Coronary artery (tissue), 2 donors: ENCODE results near the gene ADGRL3.

Source experiments
- DNase-seq: peaks from one replicate; pipeline ENCODE4 v3.0.0-alpha.2; 2017; ENCODE audit warnings: low spot score
- H3K27ac ChIP-seq, 2 donors: fragments of 200-600 bp; sonication (generic); one replicate each; pipeline ENCODE4 v1.5.1; 2016 to 2019
- H3K4me3 ChIP-seq: fragments of 200-600 bp; sonication (generic); 2 replicates; pipeline ENCODE4 v1.5.1; 2016; ENCODE audit warnings: mild to moderate bottlenecking, moderate library complexity
- TF ChIP-seq, protein P1 (sequence below): fragments of 200-600 bp; sonication (generic); IDR thresholded peaks from one replicate; pipeline ENCODE4 v1.5.1; 2019; ENCODE audit warnings: antibody characterized with exemption

Gene ADGRL3

DNA sequence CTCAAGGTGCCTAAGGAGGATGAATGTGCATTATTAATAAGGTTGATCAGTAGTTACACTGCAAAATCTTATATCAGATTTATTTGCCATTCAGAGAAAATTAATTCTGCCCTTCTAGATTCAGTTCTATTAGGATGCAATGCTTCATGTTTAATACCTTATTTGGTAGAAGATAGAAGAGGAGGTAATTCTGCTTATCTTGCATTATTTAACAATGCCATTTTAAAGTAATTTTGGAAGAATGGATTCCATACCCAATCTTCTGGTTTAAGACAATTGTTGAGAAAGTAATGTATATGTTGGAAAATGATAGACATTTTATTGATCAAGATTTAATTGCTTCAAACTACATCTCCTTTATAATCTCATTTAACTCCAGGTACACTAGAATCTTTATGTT, 360.9 kb downstream of the ADGRL3 start:
- Histone ChIP-seq H3K4me3 (no peak overlapping the region), H3K27ac (no peak overlapping the region)
- TF ChIP-seq, protein P1, sequence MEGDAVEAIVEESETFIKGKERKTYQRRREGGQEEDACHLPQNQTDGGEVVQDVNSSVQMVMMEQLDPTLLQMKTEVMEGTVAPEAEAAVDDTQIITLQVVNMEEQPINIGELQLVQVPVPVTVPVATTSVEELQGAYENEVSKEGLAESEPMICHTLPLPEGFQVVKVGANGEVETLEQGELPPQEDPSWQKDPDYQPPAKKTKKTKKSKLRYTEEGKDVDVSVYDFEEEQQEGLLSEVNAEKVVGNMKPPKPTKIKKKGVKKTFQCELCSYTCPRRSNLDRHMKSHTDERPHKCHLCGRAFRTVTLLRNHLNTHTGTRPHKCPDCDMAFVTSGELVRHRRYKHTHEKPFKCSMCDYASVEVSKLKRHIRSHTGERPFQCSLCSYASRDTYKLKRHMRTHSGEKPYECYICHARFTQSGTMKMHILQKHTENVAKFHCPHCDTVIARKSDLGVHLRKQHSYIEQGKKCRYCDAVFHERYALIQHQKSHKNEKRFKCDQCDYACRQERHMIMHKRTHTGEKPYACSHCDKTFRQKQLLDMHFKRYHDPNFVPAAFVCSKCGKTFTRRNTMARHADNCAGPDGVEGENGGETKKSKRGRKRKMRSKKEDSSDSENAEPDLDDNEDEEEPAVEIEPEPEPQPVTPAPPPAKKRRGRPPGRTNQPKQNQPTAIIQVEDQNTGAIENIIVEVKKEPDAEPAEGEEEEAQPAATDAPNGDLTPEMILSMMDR, result no peak
- DNase-seq, result no peak

DNA sequence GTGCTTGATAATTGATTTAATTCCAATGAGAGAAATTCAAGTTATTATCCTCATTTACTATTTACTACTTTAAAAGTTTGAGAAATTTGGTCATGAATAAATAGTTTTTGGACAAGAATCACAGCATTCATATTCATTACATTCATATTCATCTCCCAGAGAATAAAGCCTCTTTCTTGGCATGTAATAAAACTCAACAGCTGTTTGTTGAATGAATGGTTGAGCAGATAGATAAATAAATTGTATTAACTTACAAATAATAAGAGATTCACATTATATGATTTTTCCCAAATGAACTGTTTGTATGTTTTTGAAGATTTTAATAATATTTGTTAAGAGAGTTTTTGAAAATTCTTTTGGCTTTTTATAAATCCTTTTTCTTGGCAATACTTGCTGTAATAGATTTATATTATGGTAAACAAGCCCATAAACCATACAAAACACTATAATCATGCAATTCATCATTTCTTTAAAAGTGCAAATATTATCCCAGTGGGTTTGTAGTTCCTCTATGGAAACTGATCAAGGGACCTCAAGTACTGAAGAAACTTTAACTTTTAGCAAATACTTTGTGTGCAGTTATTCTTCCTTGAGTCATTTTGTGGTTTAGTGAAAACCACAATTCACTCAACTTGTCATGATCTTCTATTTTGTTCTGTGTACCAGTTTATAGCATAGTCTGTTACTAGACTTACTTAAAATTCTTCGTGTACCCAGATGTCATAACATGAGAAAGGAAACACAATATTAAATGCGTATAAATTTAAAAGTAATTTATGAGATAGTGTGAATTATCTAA, 371.8 kb downstream of the ADGRL3 start:
- Histone ChIP-seq H3K27ac (no peak overlapping the region), H3K4me3 (no peak overlapping the region)
- no peak for DNase-seq
- TF ChIP-seq, protein P1, result no peak

DNA sequence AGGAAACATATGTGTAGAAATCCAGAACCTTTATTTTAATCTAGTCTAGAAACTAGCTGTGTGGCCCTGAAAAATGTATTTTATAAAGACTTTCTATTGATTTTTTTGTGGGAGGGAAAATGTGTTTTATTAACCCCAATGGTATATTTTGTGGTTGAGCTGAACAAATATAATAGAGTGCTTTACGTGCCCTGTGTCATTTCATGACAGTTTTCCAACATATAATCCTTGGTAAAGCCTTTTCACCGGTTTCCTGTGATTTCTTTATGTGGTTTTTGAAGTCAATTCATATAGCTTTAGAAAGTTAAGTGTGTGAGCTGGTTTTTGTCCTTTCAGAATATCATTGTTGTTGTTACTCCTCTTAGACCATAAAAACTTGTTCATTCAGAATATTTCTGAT, 375.7 kb downstream of the ADGRL3 start:
- TF ChIP-seq, protein P1, result no peak
- Histone ChIP-seq H3K4me3 (no peak overlapping the region), H3K27ac (no peak overlapping the region)
- DNase-seq, result no peak

DNA sequence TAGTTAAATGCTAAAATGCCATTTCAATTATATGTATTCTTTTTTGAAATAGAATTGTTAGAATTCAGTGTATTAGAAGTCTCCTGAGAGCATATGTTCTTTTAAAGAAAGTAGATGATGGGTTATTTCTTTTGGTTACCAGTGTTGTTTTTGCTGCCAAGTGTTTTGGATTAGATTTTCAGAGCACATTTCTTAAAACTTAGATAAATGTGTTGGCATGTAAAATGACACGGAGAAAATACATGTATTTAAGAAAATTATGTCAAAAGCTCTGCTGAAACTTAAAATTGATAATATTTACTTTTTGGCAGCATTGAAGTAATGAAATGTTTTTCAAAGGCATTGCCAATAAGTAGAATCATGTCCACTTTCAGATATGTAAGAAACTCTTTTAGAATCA, 379.7 kb downstream of the ADGRL3 start:
- Histone ChIP-seq H3K4me3 (no peak overlapping the region), H3K27ac (no peak overlapping the region)
- TF ChIP-seq, protein P1, result no peak
- no peak for DNase-seq

DNA sequence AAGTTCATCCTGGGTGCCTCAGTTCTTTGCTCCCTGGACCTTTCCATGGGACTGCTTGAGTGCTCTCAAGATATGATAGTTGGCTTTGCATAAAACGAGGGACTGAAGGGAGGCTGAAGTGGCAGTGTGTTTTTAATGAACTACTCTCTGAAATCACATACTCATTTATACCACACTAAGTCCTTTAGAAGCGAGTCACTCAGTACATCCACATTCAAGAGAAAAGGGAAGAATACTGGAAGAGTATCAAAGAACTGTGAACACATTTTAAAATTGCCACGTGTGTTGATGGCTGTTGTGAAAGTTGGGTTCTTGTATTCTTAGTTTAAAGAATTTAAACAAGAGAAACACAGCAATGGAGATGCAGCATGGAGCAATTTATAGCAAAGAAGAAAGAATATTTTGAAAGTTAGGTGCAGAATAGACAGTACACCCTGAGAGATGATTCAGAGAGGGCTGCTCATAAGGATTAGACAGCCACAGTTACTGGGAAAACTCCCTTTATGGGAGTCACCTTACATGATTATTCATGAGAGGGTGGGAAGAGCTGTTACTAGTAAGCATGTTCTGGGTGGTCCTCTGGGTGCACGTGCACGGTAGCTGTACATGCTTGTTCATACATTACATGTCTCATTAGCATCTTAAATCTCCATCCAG, 380.7 kb downstream of the ADGRL3 start:
- H3K27ac ChIP-seq, result no peak overlapping the region
- DNase-seq, result no peak
- TF ChIP-seq, protein P1, result no peak
- H3K4me3 ChIP-seq, result no peak overlapping the region

DNA sequence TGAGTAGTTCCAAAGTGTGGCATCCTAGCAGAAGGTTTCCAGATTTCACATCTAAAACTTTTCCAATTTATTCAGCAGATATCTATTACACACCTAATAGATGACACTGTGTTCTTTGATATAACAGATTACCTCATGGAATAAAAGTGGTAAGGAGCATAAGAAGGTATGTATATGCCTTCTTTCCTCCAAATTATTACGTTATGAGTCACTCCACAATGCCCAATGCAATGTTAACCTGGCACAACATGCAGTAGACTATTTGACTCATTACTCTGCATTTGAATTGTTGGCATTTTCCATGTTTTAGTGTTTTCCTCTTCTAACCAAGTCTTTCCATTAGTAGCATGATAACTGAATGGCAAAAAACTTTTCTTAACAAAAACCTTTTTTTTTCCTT, 383.6 kb downstream of the ADGRL3 start:
- no peak overlapping the region for H3K27ac ChIP-seq

More for the DNA sequence above, 383.6 kb downstream of the ADGRL3 start:
- H3K4me3 ChIP-seq, result no peak overlapping the region
- DNase-seq, result no peak
- TF ChIP-seq, protein P1, result no peak
